ENCODE results near the gene RALGDS. TPM values are rescaled to one million over a fixed set of nuclear protein-coding genes. Genes with fewer than 3 reads are reported as not detected.

The RALGDS gene
- total and polyA plus RNA-seq, 12 donors, result 15.6 to 45.1 (median 28.1) TPM

DNA sequence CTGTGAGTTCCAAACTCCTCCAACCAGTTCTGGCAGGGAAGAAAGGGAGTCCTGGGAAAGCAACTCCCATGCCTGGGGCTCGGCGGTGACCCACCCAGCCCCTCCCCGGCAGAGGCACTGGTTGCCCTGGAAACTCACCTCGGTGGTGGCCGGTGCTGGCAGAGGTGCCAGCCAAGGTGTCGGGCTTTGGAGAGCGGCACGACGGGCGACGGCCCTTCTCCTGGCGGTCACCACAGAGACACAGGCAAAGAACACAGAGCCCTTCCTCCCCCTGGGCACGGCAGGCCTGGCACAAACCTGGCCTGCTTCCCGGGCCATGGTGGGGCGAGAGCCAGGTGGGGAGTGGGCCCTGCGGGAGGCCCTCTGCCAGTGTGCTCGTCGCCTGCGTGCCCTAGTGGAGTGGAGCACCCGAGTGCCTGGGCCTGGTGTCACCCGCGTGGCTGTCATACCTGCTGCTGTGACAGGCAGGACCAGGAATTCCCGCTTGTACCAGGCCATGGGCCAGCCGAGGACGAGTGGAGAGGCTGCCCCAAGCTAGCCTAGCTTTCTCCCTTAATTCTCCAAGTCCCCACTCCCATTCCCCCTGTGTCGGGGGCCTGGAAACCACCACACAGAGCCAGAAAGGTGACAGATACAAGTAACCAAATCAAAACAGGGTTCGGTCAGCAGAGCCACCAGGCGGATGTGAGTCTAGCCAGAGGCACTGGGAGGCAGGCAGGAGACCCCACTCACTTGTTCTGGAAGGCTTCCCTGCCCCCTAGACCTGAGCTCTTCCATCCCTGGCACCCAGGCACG is 8.2 kb upstream of the RALGDS start:
- Histone ChIP-seq H3K36me3 (no peaks in the 10 kb centered on the region), H3K9me3 (no peaks in the 10 kb centered on the region), H3K27ac (peak overlapping the region in 9 of 10 donors; percentile 31 to 93 (median 62)), H3K4me1 (peaks cover 45 to 88% (median 77%) of the 10 kb centered on the region in 9 donors), H3K27me3 (no peaks in the 10 kb centered on the region), H3K4me3 (peak overlapping the region in 1 of 10 donors; percentile 44)
- TF ChIP-seq, protein P1, sequence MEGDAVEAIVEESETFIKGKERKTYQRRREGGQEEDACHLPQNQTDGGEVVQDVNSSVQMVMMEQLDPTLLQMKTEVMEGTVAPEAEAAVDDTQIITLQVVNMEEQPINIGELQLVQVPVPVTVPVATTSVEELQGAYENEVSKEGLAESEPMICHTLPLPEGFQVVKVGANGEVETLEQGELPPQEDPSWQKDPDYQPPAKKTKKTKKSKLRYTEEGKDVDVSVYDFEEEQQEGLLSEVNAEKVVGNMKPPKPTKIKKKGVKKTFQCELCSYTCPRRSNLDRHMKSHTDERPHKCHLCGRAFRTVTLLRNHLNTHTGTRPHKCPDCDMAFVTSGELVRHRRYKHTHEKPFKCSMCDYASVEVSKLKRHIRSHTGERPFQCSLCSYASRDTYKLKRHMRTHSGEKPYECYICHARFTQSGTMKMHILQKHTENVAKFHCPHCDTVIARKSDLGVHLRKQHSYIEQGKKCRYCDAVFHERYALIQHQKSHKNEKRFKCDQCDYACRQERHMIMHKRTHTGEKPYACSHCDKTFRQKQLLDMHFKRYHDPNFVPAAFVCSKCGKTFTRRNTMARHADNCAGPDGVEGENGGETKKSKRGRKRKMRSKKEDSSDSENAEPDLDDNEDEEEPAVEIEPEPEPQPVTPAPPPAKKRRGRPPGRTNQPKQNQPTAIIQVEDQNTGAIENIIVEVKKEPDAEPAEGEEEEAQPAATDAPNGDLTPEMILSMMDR (IDR thresholded peaks at IDR 0.05), result no peak
- DNase-seq (no peak), ATAC-seq (peak in 4 of 8 donors; percentile 1 to 28 (median 6))
- WGBS, 2 donors, result 57 to 70% methylated on average over 26 to 29 of the region's 29 CpGs
- intact Hi-C loops (cut with DNase I), result no loop called here

DNA sequence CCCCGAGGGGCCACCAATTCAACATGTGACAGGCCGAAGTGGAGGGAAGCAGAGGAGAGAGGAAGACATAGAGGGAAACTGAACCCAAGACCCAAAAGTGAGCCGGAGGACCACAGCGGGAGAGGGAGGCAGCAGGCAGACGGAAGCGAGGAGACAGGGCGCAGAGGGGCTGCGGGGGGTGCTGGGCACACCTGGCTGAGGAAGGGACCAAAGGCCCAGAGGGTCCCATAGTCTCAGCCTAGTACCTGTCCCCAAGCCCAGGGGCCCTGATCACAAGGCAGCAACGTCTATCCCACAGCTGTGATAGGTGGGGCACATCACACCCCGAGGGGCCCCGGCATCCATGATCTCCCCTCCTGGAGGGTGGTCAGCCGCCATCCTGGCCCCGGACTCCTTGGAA is 7.1 kb upstream of the RALGDS start:
- H3K4me1 ChIP-seq, result peaks cover 36 to 81% (median 69%) of the 10 kb centered on the region in 9 donors
- WGBS, 2 donors, result 89 to 93% methylated on average over 12 to 13 of the region's 13 CpGs

DNA sequence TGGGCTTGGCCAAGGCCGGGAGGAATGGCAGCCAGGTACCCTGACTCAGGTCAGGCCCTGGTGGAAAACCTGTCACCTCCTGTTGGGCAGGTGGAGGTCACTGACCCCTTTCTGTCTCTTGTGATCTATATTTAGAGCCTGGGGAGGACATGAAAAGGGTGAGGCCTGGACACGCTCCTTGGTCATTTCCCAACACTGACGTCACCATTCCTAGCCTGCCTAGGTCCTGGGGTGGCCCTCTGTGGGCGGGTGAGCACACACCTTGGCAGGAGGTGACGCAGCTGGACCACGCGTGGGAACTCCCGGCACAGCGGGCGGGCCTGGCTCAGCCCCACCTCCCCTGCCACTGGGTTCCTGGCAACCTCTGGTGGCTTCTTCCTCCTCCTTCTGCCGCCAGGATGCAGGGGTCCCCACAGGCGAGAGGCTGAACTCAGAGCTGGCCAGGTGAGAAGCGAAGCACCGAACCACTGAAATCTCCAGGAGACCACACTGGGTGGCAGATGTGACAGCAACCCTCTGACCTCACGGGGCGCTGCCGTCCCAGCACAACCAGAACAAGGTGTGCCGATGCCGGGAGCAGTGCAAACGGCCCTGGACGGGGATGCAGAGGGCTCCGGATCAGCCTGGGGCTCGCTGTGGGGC is 6.4 kb upstream of the RALGDS start:
- H3K27ac ChIP-seq, result peak overlapping the region in 9 of 10 donors; percentile 37 to 93 (median 68)
- no peaks in the 10 kb centered on the region for H3K36me3 ChIP-seq
- no peaks in the 10 kb centered on the region for H3K9me3 ChIP-seq
- DNase-seq (peak in 1 of 2 donors; percentile 66), ATAC-seq (peak; percentile 29 to 75 (median 68))
- H3K4me1 ChIP-seq, result peaks cover 32 to 81% (median 69%) of the 10 kb centered on the region in 9 donors
- H3K27me3 ChIP-seq, result no peaks in the 10 kb centered on the region
- peak overlapping the region in 1 of 10 donors; percentile 9 for H3K4me3 ChIP-seq
- 60 to 62% methylated on average over 23 of the region's 23 CpGs for WGBS, 2 donors
- intact Hi-C loops (cut with DNase I), result no loop called here
- TF ChIP-seq, protein P1 (IDR thresholded peaks at IDR 0.05), result no peak

More for the DNA sequence above, 7.1 kb upstream of the RALGDS start:
- peak overlapping the region in 1 of 10 donors; percentile 44 for H3K4me3 ChIP-seq
- ATAC-seq (no peak), DNase-seq (no peak)
- no peaks in the 10 kb centered on the region for H3K27me3 ChIP-seq
- intact Hi-C loops (cut with DNase I), result no loop called here
- H3K27ac ChIP-seq, result peak overlapping the region in 5 of 10 donors; percentile 62 to 93 (median 72)
- TF ChIP-seq, protein P1 (IDR thresholded peaks at IDR 0.05), result no peak
- H3K9me3 ChIP-seq, result no peaks in the 10 kb centered on the region
- H3K36me3 ChIP-seq, result no peaks in the 10 kb centered on the region

DNA sequence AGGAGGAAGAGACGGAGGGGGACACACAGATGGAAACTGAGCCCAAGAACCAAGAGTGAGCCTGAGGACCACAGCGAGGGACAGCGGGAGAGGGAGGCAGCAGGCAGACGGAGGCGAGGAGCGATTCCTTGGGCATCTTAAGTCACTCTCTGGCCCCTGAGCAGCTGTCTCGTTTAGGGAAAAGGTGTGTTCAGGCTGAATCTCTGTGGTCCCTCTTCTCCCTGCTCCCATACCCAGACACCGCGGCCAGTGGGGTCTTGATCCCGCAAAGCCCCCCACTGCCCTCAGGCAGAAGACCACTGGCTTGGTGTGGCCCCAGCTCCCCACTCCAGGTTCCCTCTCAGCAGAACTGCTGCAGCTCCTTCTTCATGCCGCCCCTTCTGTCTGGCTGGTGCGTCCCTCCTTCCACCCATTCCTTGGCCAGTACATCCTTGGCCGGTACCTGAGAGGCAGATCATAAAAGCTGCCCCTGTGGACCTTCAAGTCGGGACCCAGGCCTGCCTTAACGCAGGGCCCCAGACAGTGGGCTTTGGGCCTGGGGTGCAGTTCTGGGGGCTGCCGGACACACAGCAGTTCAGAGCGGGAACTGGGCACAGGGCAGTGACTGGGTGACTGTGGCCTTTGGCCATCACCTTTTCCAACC is 5.8 kb upstream of the RALGDS start:
- peak overlapping the region in 8 of 10 donors; percentile 1 to 32 (median 24) for H3K4me3 ChIP-seq
- no peaks in the 10 kb centered on the region for H3K36me3 ChIP-seq
- peaks cover 38 to 81% (median 69%) of the 10 kb centered on the region in 9 donors for H3K4me1 ChIP-seq
- no peaks in the 10 kb centered on the region for H3K27me3 ChIP-seq
- WGBS, 2 donors, result 74 to 80% methylated on average over 17 of the region's 17 CpGs
- TF ChIP-seq, protein P1 (IDR thresholded peaks at IDR 0.05), result no peak
- DNase-seq, result no peak
- no peaks in the 10 kb centered on the region for H3K9me3 ChIP-seq
- ATAC-seq, result peak in 5 of 8 donors; percentile 2 to 8 (median 5)
- H3K27ac ChIP-seq, result peak overlapping the region; percentile 29 to 93 (median 65)
- intact Hi-C loops (cut with DNase I), result no loop called here
